Astrocyte (in vitro differentiated cells and primary cell): ENCODE results near the gene SCAMP5.

ENCODE experiments used
- CTCF ChIP-seq: IDR thresholded peaks from 2 replicates; pipeline ENCODE4 v1.5.1; 2011; ENCODE audit warnings: low read depth, mild to moderate bottlenecking, inconsistent platforms, low read length, moderate library complexity; ENCODE audit not compliant: insufficient read depth
- EZH2 ChIP-seq: IDR thresholded peaks from 2 replicates; pipeline ENCODE4 v1.6.1; 2012; ENCODE audit warnings: mild to moderate bottlenecking, low read length, inconsistent platforms; ENCODE audit not compliant: insufficient read depth

DNA sequence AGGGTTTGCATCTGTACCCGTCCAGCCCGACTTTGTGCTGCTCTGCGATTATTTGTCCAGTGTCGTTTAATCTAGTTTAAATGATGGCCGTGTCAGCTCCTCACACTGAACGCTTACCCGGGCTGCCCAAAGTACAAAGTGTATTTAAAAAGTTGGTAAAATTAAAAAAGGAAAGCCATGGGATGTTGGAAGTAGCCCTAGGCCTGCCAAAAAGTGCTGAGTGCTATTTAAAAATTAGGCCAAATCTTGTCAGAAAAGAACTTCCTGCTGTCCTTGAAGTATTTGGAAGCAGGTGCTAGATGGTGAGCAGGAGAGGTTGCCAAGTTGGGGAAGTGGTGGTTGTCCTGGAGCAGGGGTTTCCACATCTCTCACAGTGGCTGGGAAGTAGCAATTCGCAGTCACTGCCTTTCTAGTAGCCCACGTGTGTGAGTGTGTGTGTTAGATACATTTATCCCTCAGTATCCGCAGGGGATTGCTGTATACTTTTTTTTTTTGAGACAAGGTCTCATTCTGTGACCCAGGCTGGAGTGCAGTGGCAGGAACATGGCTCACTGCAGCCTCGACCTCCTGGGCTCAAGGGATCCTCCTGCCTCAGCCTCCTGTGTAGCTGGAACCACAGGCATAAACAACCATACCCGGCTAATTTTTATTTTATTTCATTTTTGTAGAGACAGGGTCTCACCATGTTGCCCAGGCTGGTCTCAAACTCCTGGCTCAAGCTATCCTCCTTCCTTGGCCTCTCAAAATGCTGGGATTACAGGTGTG is 28.7 kb downstream of the SCAMP5 start:
- no peak for TF ChIP-seq CTCF
- TF ChIP-seq EZH2 = no peak
